CD4-positive, alpha-beta memory T cell (primary cell): ENCODE results near the gene GJA9. TPM values are rescaled to one million over a fixed set of nuclear protein-coding genes. Genes with fewer than 3 reads are reported as not detected.

ENCODE experiments used
- CTCF ChIA-PET: fragments of 350-600 bp; sonication (Branson Sonifier 250); formaldehyde crosslinking; loops from one replicate; lab custom pipeline; 2021; ENCODE audit warnings: inconsistent platforms; ENCODE audit not compliant: partially characterized antibody; lab: Charles Lee
- POLR2A ChIA-PET: fragments of 350-600 bp; sonication (Branson Sonifier 250); formaldehyde crosslinking; loops from one replicate; lab custom pipeline; 2021; ENCODE audit not compliant: partially characterized antibody; lab: Charles Lee
- DNase-seq, 5 donors: peaks; one replicate each; pipeline versions ENCODE4 v3.0.0 to v3.0.0-alpha.2; 2020 to 2022; ENCODE audit warnings: mixed read lengths in 1 of 5
- H3K27ac ChIP-seq: one replicate; pipeline ENCODE4 v1.7.0; 2013; ENCODE audit warnings: low read depth, low read length
- H3K27me3 ChIP-seq: 2 replicates; pipeline ENCODE4 v1.7.0; 2013; ENCODE audit warnings: mild to moderate bottlenecking, low read length, moderate library complexity; ENCODE audit not compliant: insufficient read depth
- H3K36me3 ChIP-seq: 2 replicates; pipeline ENCODE4 v1.7.0; 2013; ENCODE audit warnings: mild to moderate bottlenecking, low read length, moderate library complexity; ENCODE audit not compliant: insufficient read depth
- H3K4me1 ChIP-seq: 2 replicates; pipeline ENCODE4 v1.7.0; 2013; ENCODE audit warnings: mild to moderate bottlenecking, low read length, moderate library complexity; ENCODE audit not compliant: insufficient read depth
- H3K4me3 ChIP-seq, 2 donors: one replicate each; pipeline ENCODE4 v1.7.0; 2013; ENCODE audit warnings: low read length in 2 of 2, mild to moderate bottlenecking in 1 of 2
- H3K9me3 ChIP-seq, 2 donors: one replicate each; pipeline ENCODE4 v1.7.0; 2013; ENCODE audit warnings: low read length in 2 of 2, control low read depth in 1 of 2; ENCODE audit not compliant: control insufficient read depth in 1 of 2
- H3K27ac Mint-ChIP-seq, 7 donors: one replicate each; pipeline ENCODE4 v1.8.0; 2020 to 2021; ENCODE audit warnings: mixed read lengths in 7 of 7, mild to moderate bottlenecking in 6 of 7, inconsistent platforms in 3 of 7, moderate library complexity in 3 of 7
- H3K27me3 Mint-ChIP-seq, 2 donors: one replicate each; pipeline ENCODE4 v1.8.0; 2020 to 2021; ENCODE audit warnings: mixed read lengths in 2 of 2
- H3K36me3 Mint-ChIP-seq, 2 donors: one replicate each; pipeline ENCODE4 v1.8.0; 2020 to 2021; ENCODE audit warnings: mixed read lengths in 2 of 2, inconsistent platforms in 1 of 2, mild to moderate bottlenecking in 1 of 2
- H3K4me1 Mint-ChIP-seq, 4 donors: one replicate each; pipeline ENCODE4 v1.8.0; 2020 to 2021; ENCODE audit warnings: mixed read lengths in 4 of 4, mild to moderate bottlenecking in 1 of 4
- H3K4me3 Mint-ChIP-seq, 8 donors: one replicate each; pipeline ENCODE4 v1.8.0; 2020 to 2021; ENCODE audit warnings: mixed read lengths in 8 of 8, mild to moderate bottlenecking in 7 of 8, moderate library complexity in 6 of 8, inconsistent platforms in 3 of 8
- H3K9me3 Mint-ChIP-seq, 8 donors: one replicate each; pipeline ENCODE4 v1.8.0; 2020 to 2021; ENCODE audit warnings: mixed read lengths in 8 of 8, mild to moderate bottlenecking in 5 of 8, inconsistent platforms in 3 of 8, moderate library complexity in 1 of 8
- intact Hi-C: fragments of 100-400 bp; cut with micrococcal nuclease; formaldehyde crosslinking; loops from one replicate; pipeline ENCODE4 v1.15.1; 2023
- polyA plus RNA-seq, 2 donors: library from polyadenylated mRNA; unstranded; fragments of 300-500 nt; fragmentation: Illumina TruSeq; gene quantifications; one replicate each; pipeline ENCODE4 v1.2.3, GENCODE V29; 2021
- total RNA-seq, 2 experiments: library from RNA; stranded (reverse); gene quantifications; one replicate each; pipeline ENCODE4 v1.2.3, GENCODE V29; 2021

The GJA9 gene
- total and polyA plus RNA-seq, 4 experiments from 2014 or later: not detected

GRCh38 chr1:38885092-38885491, 3.7 kb upstream of the GJA9 start:
- no peaks in the 10 kb centered on the region for H3K4me1 Mint-ChIP-seq
- CTCF ChIA-PET: no interaction called here
- no peak overlapping the region for H3K27ac ChIP-seq
- no peaks in the 10 kb centered on the region for H3K4me1 ChIP-seq
- intact Hi-C loops: no loop called here
- POLR2A ChIA-PET: no interaction called here
- no peak overlapping the region for H3K27ac Mint-ChIP-seq
- no peaks in the 10 kb centered on the region for H3K9me3 ChIP-seq
- H3K36me3 Mint-ChIP-seq: no peaks in the 10 kb centered on the region
- H3K9me3 Mint-ChIP-seq: no peaks in the 10 kb centered on the region
- no peak overlapping the region for H3K4me3 Mint-ChIP-seq
- no peak for DNase-seq
- no peak overlapping the region for H3K4me3 ChIP-seq
- no peaks in the 10 kb centered on the region for H3K36me3 ChIP-seq
- H3K27me3 Mint-ChIP-seq: no peaks in the 10 kb centered on the region
- H3K27me3 ChIP-seq: no peaks in the 10 kb centered on the region

DNA sequence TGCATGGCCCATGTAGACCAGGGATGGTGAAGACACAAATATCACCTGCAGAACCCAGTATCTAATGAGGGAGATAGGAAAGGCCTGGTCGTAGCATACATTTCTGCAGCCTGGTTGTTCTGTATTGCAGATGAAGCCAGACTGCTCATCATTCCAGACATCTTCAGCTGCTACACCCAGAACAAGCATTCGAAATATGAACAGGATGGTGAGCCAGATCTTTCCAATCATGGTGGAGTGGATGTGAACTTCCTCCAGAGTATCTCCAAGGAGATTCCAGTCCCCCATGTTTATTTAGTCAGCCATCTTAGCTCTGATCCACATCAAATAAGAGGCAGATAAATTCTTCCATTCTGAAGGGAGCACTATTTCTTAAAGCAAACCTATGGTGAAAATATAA, 5.6 kb downstream of the GJA9 start:
- Histone ChIP-seq H3K36me3 (no peaks in the 10 kb centered on the region), H3K27ac (no peak overlapping the region), H3K4me3 (no peak overlapping the region), H3K4me1 (peaks cover 35% of the 10 kb centered on the region), H3K9me3 (no peaks in the 10 kb centered on the region), H3K27me3 (no peaks in the 10 kb centered on the region)
- intact Hi-C loops: no loop called here
- Mint-ChIP-seq H3K4me1 (peaks cover 13 to 34% (median 22%) of the 10 kb centered on the region in 4 donors), H3K4me3 (no peak overlapping the region), H3K36me3 (peaks cover 0 to 8% of the 10 kb centered on the region in 2 donors), H3K9me3 (no peaks in the 10 kb centered on the region), H3K27ac (peak overlapping the region in 1 of 7 donors; percentile 28), H3K27me3 (no peaks in the 10 kb centered on the region)
- ChIA-PET POLR2A (no interaction called here), CTCF (interaction anchor here (1.0 kb wide), 1 partner anchor 216 kb away, joined by 4 read pairs; no protein-coding TSS in a partner anchor)
- DNase-seq: no peak

DNA sequence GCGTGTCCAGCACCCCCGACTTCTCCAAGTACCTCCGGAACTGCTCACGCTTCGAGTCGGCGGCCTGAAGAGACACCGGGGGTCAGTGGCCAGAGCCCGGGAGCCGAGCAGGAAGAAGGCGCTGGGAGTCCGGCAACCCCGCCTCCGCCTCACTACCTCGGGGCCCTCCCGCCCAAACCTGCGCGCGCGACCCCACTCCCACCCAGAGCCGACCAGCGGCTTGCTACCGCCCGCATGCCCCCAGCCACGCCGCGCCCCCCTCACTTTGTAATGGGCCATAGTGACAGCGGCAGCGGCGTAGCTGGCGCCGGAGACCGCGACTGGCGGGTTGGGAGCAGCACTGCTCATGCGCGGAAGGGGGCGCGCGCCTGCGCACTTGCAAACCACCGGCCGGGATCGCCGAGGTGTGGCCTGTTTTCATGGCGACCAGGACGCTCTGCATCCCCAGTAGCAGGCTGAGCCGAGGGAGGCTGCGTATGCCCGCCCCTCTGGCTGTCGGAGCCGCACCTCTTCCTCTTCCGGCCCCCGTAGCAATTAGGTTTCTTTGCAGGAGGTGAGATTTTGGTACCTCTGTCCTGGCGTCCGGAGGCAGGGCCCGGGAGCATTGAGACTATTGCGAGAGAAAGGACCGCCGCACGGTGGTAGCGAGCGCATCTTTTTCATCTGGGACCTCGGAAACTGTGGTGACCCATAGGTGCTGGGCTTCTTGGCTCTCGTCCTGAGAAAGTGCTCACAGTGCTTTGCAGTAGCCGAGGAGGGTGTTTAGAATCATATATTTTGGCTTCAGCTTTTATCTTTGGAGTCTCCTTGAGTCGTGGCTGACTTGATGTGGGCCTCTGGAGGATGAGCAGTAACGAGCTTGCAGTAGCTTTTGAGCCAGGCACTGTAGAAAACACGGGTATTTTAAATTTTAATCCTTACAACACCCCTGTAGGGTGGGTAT, 8.1 kb downstream of the GJA9 start, which contains the start of gene MYCBP:
Gene MYCBP (minus strand): TSS at position 322 of the 943 bp plus-strand sequence. CDS start 43 bp downstream, at position 279.
- CTCF ChIA-PET: interaction anchor here (0.5 to 2.3 kb wide), 5 partner anchors 14 to 519 kb away, joined by 3 to 14 read pairs (median 3); partner anchors contain the start of gene NDUFS5
- no peaks in the 10 kb centered on the region for H3K9me3 ChIP-seq
- intact Hi-C loops: loop anchor here (1.0 to 5.0 kb wide), 5 partner anchors 14 to 219 kb away; partner anchors contain the start of genes AKIRIN1, NDUFS5 and RRAGC
- H3K4me3 ChIP-seq: peak within 1 kb of the TSS; percentile 77 to 81
- POLR2A ChIA-PET: interaction anchor here (0.5 to 3.0 kb wide), 10 partner anchors 9 to 702 kb away, joined by 3 to 28 read pairs (median 4); partner anchors contain the start of genes NDUFS5 and RRAGC
- no peaks in the 10 kb centered on the region for H3K27me3 Mint-ChIP-seq
- peaks cover 16 to 34% (median 25%) of the 10 kb centered on the region in 4 donors for H3K4me1 Mint-ChIP-seq
- peaks cover 35% of the 10 kb centered on the region for H3K4me1 ChIP-seq
- DNase-seq: peak; percentile 96 to 99 (median 98)
- H3K9me3 Mint-ChIP-seq: no peaks in the 10 kb centered on the region
- H3K4me3 Mint-ChIP-seq: peak within 1 kb of the TSS; percentile 88 to 95 (median 92)
- H3K27ac ChIP-seq: peak within 1 kb of the TSS; percentile 79
- no peaks in the 10 kb centered on the region for H3K36me3 ChIP-seq
- H3K27ac Mint-ChIP-seq: peak within 1 kb of the TSS; percentile 88 to 94 (median 93)
- H3K27me3 ChIP-seq: no peaks in the 10 kb centered on the region
- peaks cover 0 to 8% of the 10 kb centered on the region in 2 donors for H3K36me3 Mint-ChIP-seq

GRCh38 chr1:38872401-38873026, 8.9 kb downstream of the GJA9 start:
- DNase-seq: peak; percentile 18 to 46 (median 35)
- peak overlapping the region; percentile 55 to 81 for H3K4me3 ChIP-seq
- intact Hi-C loops: loop anchor here (1.0 to 5.0 kb wide), 5 partner anchors 13 to 220 kb away; partner anchors contain the start of genes AKIRIN1, NDUFS5 and RRAGC
- H3K4me3 Mint-ChIP-seq: peak overlapping the region; percentile 88 to 95 (median 92)
- CTCF ChIA-PET: interaction anchor here (0.5 to 2.3 kb wide), 3 partner anchors 219 to 520 kb away, joined by 3 to 14 read pairs (median 4); no protein-coding TSS in a partner anchor
- H3K27me3 ChIP-seq: no peaks in the 10 kb centered on the region
- H3K27ac ChIP-seq: peak overlapping the region; percentile 79
- peaks cover 0 to 8% of the 10 kb centered on the region in 2 donors for H3K36me3 Mint-ChIP-seq
- H3K4me1 Mint-ChIP-seq: peaks cover 20 to 34% (median 30%) of the 10 kb centered on the region in 4 donors
- H3K9me3 ChIP-seq: no peaks in the 10 kb centered on the region
- no peaks in the 10 kb centered on the region for H3K27me3 Mint-ChIP-seq
- POLR2A ChIA-PET: interaction anchor here (0.5 to 3.0 kb wide), 11 partner anchors 8 to 703 kb away, joined by 3 to 28 read pairs (median 4); partner anchors contain the start of genes NDUFS5 and RRAGC
- no peaks in the 10 kb centered on the region for H3K36me3 ChIP-seq
- peak overlapping the region; percentile 75 to 94 (median 88) for H3K27ac Mint-ChIP-seq
- H3K4me1 ChIP-seq: peaks cover 35% of the 10 kb centered on the region
- no peaks in the 10 kb centered on the region for H3K9me3 Mint-ChIP-seq

GRCh38 chr1:38870996-38871395, 10.4 kb downstream of the GJA9 start:
- peak overlapping the region in 4 of 8 donors; percentile 26 to 92 (median 43) for H3K4me3 Mint-ChIP-seq
- H3K27me3 Mint-ChIP-seq: no peaks in the 10 kb centered on the region
- no peaks in the 10 kb centered on the region for H3K9me3 Mint-ChIP-seq
- peaks cover 35% of the 10 kb centered on the region for H3K4me1 ChIP-seq
- ChIA-PET CTCF (interaction anchor here (1.1 to 1.3 kb wide), 2 partner anchors 9 to 228 kb away, joined by 3 read pairs; no protein-coding TSS in a partner anchor), POLR2A (interaction anchor here (3.0 kb wide), 1 partner anchor 11 kb away, joined by 28 read pairs; the partner anchor contains the start of gene RRAGC)
- H3K9me3 ChIP-seq: no peaks in the 10 kb centered on the region
- intact Hi-C loops: loop anchor here (5.0 kb wide), 1 partner anchor 106 kb away; no protein-coding TSS in a partner anchor
- no peak overlapping the region for H3K4me3 ChIP-seq
- H3K27ac Mint-ChIP-seq: peak overlapping the region in 3 of 7 donors; percentile 34 to 55 (median 53)
- peaks cover 20 to 34% (median 31%) of the 10 kb centered on the region in 4 donors for H3K4me1 Mint-ChIP-seq
- DNase-seq: no peak
- no peak overlapping the region for H3K27ac ChIP-seq
- peaks cover 0 to 10% of the 10 kb centered on the region in 2 donors for H3K36me3 Mint-ChIP-seq
- no peaks in the 10 kb centered on the region for H3K36me3 ChIP-seq
- H3K27me3 ChIP-seq: no peaks in the 10 kb centered on the region

DNA sequence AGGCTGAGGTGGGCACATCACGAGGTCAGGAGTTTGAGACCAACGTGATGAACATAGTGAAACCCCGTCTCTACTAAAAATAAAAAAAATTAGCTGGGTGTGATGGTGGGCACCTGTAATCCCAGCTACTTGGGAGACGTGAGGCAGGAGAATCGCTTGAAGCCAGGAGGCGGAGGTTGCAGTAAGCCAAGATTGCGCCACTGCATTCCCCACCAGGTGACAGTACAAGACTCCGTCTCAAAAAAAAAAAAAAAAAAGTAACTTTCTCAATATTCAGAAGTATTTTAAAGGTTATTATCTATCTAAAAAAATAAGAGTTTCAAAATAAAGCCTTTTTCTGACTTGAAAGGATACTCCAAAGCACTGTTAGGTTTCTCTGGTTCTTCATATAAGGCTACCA, 14.2 kb downstream of the GJA9 start:
- CTCF ChIA-PET: interaction anchor here (1.1 kb wide), 1 partner anchor 231 kb away, joined by 3 read pairs; no protein-coding TSS in a partner anchor
- intact Hi-C loops: no loop called here

More for the DNA sequence above, 14.2 kb downstream of the GJA9 start:
- Mint-ChIP-seq H3K27ac (no peak overlapping the region), H3K4me3 (no peak overlapping the region), H3K9me3 (no peaks in the 10 kb centered on the region), H3K4me1 (peaks cover 26 to 40% (median 33%) of the 10 kb centered on the region in 4 donors), H3K36me3 (peaks cover 13 to 28% of the 10 kb centered on the region in 2 donors), H3K27me3 (no peaks in the 10 kb centered on the region)
- no peak for DNase-seq
- Histone ChIP-seq H3K27ac (no peak overlapping the region), H3K9me3 (no peaks in the 10 kb centered on the region), H3K4me1 (peaks cover 14% of the 10 kb centered on the region), H3K4me3 (no peak overlapping the region), H3K36me3 (peaks cover 9% of the 10 kb centered on the region), H3K27me3 (no peaks in the 10 kb centered on the region)
- POLR2A ChIA-PET: interaction anchor here (1.2 kb wide), 1 partner anchor 111 kb away, joined by 4 read pairs; no protein-coding TSS in a partner anchor
